ENCODE measurements around the gene TGFA.

The TGFA gene

GRCh38 chr2:70529610-70530009 is 24.0 kb downstream of the TGFA start:
- H2BK15ac ChIP-seq (ENCODE audit: low read length), result no peak overlapping the region
- WGBS, 2 donors (ENCODE audit: extremely low coverage in 2 of 2, insufficient read length in 2 of 2, insufficient replicate concordance in 1 of 2), result no CpG with 5 or more reads among the region's 2 CpGs
- no peak for DNase-seq (ENCODE audit: low spot score)
- H3K18ac ChIP-seq (ENCODE audit: low read length), result no peak overlapping the region
- no peak overlapping the region for H3K27ac ChIP-seq (replicated peaks; ENCODE audit: low read length)
- H3K4ac ChIP-seq (ENCODE audit: low read length), result no peak overlapping the region
- H2BK5ac ChIP-seq (ENCODE audit: low read length), result no peak overlapping the region
- H3K14ac ChIP-seq (ENCODE audit: low read length), result no peak overlapping the region
- H4K8ac ChIP-seq (ENCODE audit: low read depth, low read length), result no peak overlapping the region
- no peaks in the 10 kb centered on the region for H3K9me3 ChIP-seq (replicated peaks in 1 of 2; ENCODE audit: control insufficient read depth in 2 of 2, insufficient read depth in 1 of 2, low read depth in 1 of 2, low read length in 2 of 2)
- no peak overlapping the region for H2AK5ac ChIP-seq (ENCODE audit: low read depth, low read length)
- no peaks in the 10 kb centered on the region for H3K79me1 ChIP-seq (ENCODE audit: low read depth, low read length)
- H3K4me3 ChIP-seq (ENCODE audit: low read length in 2 of 2), result no peak overlapping the region
- no peaks in the 10 kb centered on the region for H3K36me3 ChIP-seq (replicated peaks in 1 of 2; ENCODE audit: control insufficient read depth in 2 of 2, insufficient read depth in 2 of 2, low read length in 2 of 2)
- H3K9ac ChIP-seq (ENCODE audit: low read depth, low read length, poor library complexity), result no peak overlapping the region
- no peak overlapping the region for H3K23ac ChIP-seq (ENCODE audit: low read depth, low read length, poor library complexity)
- H3K4me1 ChIP-seq (ENCODE audit: control insufficient read depth in 2 of 2, insufficient read depth in 1 of 2, low read depth in 1 of 2, low read length in 2 of 2), result peaks cover 0 to 1% of the 10 kb centered on the region in 2 donors
- H2AFZ ChIP-seq (ENCODE audit: low read length), result no peak overlapping the region
- H2BK120ac ChIP-seq (ENCODE audit: low read depth, low read length), result no peak overlapping the region
- H3K4me2 ChIP-seq (ENCODE audit: insufficient read depth, low read length, poor library complexity, severe bottlenecking), result no peak overlapping the region
- peaks cover 0 to 15% (median 2%) of the 10 kb centered on the region in 3 experiments for H3K27me3 ChIP-seq (ENCODE audit: control insufficient read depth in 3 of 3, insufficient read depth in 3 of 3, low read depth in 1 of 3, low read length in 3 of 3)
- no peak overlapping the region for H2BK12ac ChIP-seq (ENCODE audit: low read length)
- no peak overlapping the region for H4K91ac ChIP-seq (ENCODE audit: low read depth, low read length, poor library complexity)

GRCh38 chr2:70528929-70529328 is 24.7 kb downstream of the TGFA start:
- WGBS, 2 donors (ENCODE audit: extremely low coverage in 2 of 2, insufficient read length in 2 of 2, insufficient replicate concordance in 1 of 2), result no CpG with 5 or more reads among the region's 3 CpGs
- Histone ChIP-seq H2BK120ac (ENCODE audit: low read depth, low read length) (no peak overlapping the region), H3K23ac (ENCODE audit: low read depth, low read length, poor library complexity) (no peak overlapping the region), H4K91ac (ENCODE audit: low read depth, low read length, poor library complexity) (no peak overlapping the region), H3K14ac (ENCODE audit: low read length) (no peak overlapping the region), H2BK12ac (ENCODE audit: low read length) (no peak overlapping the region), H3K36me3 (replicated peaks in 1 of 2; ENCODE audit: control insufficient read depth in 2 of 2, insufficient read depth in 2 of 2, low read length in 2 of 2) (no peaks in the 10 kb centered on the region), H2BK5ac (ENCODE audit: low read length) (no peak overlapping the region), H2AFZ (ENCODE audit: low read length) (no peak overlapping the region), H3K4ac (ENCODE audit: low read length) (no peak overlapping the region), H3K18ac (ENCODE audit: low read length) (no peak overlapping the region), H4K8ac (ENCODE audit: low read depth, low read length) (no peak overlapping the region), H3K4me3 (ENCODE audit: low read length in 2 of 2) (no peak overlapping the region), H3K27me3 (ENCODE audit: control insufficient read depth in 3 of 3, insufficient read depth in 3 of 3, low read depth in 1 of 3, low read length in 3 of 3) (peaks cover 0 to 20% (median 2%) of the 10 kb centered on the region in 3 experiments), H3K4me1 (ENCODE audit: control insufficient read depth in 2 of 2, insufficient read depth in 1 of 2, low read depth in 1 of 2, low read length in 2 of 2) (peaks cover 0 to 7% of the 10 kb centered on the region in 2 donors), H3K9ac (ENCODE audit: low read depth, low read length, poor library complexity) (no peak overlapping the region), H2BK15ac (ENCODE audit: low read length) (no peak overlapping the region), H3K9me3 (replicated peaks in 1 of 2; ENCODE audit: control insufficient read depth in 2 of 2, insufficient read depth in 1 of 2, low read depth in 1 of 2, low read length in 2 of 2) (no peaks in the 10 kb centered on the region), H3K27ac (replicated peaks; ENCODE audit: low read length) (no peak overlapping the region), H2AK5ac (ENCODE audit: low read depth, low read length) (no peak overlapping the region), H3K79me1 (ENCODE audit: low read depth, low read length) (no peaks in the 10 kb centered on the region), H3K4me2 (ENCODE audit: insufficient read depth, low read length, poor library complexity, severe bottlenecking) (no peak overlapping the region)
- no peak for DNase-seq (ENCODE audit: low spot score)

GRCh38 chr2:70528276-70528675 is 25.4 kb downstream of the TGFA start:
- Histone ChIP-seq H3K4me3 (ENCODE audit: low read length in 2 of 2) (no peak overlapping the region), H2BK15ac (ENCODE audit: low read length) (no peak overlapping the region), H2BK5ac (ENCODE audit: low read length) (no peak overlapping the region), H2BK12ac (ENCODE audit: low read length) (no peak overlapping the region), H3K4me1 (ENCODE audit: control insufficient read depth in 2 of 2, insufficient read depth in 1 of 2, low read depth in 1 of 2, low read length in 2 of 2) (peaks cover 0 to 7% of the 10 kb centered on the region in 2 donors), H3K27me3 (ENCODE audit: control insufficient read depth in 3 of 3, insufficient read depth in 3 of 3, low read depth in 1 of 3, low read length in 3 of 3) (peaks cover 0 to 26% (median 2%) of the 10 kb centered on the region in 3 experiments), H3K9ac (ENCODE audit: low read depth, low read length, poor library complexity) (no peak overlapping the region), H3K4ac (ENCODE audit: low read length) (no peak overlapping the region), H2AFZ (ENCODE audit: low read length) (no peak overlapping the region), H4K8ac (ENCODE audit: low read depth, low read length) (no peak overlapping the region), H3K18ac (ENCODE audit: low read length) (no peak overlapping the region), H3K79me1 (ENCODE audit: low read depth, low read length) (no peaks in the 10 kb centered on the region), H3K23ac (ENCODE audit: low read depth, low read length, poor library complexity) (no peak overlapping the region), H3K36me3 (replicated peaks in 1 of 2; ENCODE audit: control insufficient read depth in 2 of 2, insufficient read depth in 2 of 2, low read length in 2 of 2) (no peaks in the 10 kb centered on the region), H3K9me3 (replicated peaks in 1 of 2; ENCODE audit: control insufficient read depth in 2 of 2, insufficient read depth in 1 of 2, low read depth in 1 of 2, low read length in 2 of 2) (no peaks in the 10 kb centered on the region), H3K4me2 (ENCODE audit: insufficient read depth, low read length, poor library complexity, severe bottlenecking) (no peak overlapping the region), H2BK120ac (ENCODE audit: low read depth, low read length) (no peak overlapping the region), H3K14ac (ENCODE audit: low read length) (no peak overlapping the region), H2AK5ac (ENCODE audit: low read depth, low read length) (no peak overlapping the region), H4K91ac (ENCODE audit: low read depth, low read length, poor library complexity) (no peak overlapping the region), H3K27ac (replicated peaks; ENCODE audit: low read length) (no peak overlapping the region)
- DNase-seq (ENCODE audit: low spot score), result no peak
- no CpG with 5 or more reads among the region's 7 CpGs for WGBS, 2 donors (ENCODE audit: extremely low coverage in 2 of 2, insufficient read length in 2 of 2, insufficient replicate concordance in 1 of 2)

- Histone ChIP-seq H3K4ac (ENCODE audit: low read length) (no peak overlapping the region), H3K9me3 (replicated peaks in 1 of 2; ENCODE audit: control insufficient read depth in 2 of 2, insufficient read depth in 1 of 2, low read depth in 1 of 2, low read length in 2 of 2) (no peaks in the 10 kb centered on the region), H3K36me3 (replicated peaks in 1 of 2; ENCODE audit: control insufficient read depth in 2 of 2, insufficient read depth in 2 of 2, low read length in 2 of 2) (no peaks in the 10 kb centered on the region), H3K27me3 (ENCODE audit: control insufficient read depth in 3 of 3, insufficient read depth in 3 of 3, low read depth in 1 of 3, low read length in 3 of 3) (peaks cover 0 to 33% (median 2%) of the 10 kb centered on the region in 3 experiments), H4K91ac (ENCODE audit: low read depth, low read length, poor library complexity) (no peak overlapping the region), H2AFZ (ENCODE audit: low read length) (no peak overlapping the region), H3K27ac (replicated peaks; ENCODE audit: low read length) (no peak overlapping the region), H4K8ac (ENCODE audit: low read depth, low read length) (no peak overlapping the region), H3K4me3 (ENCODE audit: low read length in 2 of 2) (no peak overlapping the region), H3K23ac (ENCODE audit: low read depth, low read length, poor library complexity) (no peak overlapping the region), H2AK5ac (ENCODE audit: low read depth, low read length) (no peak overlapping the region), H3K9ac (ENCODE audit: low read depth, low read length, poor library complexity) (no peak overlapping the region), H3K18ac (ENCODE audit: low read length) (no peak overlapping the region), H3K14ac (ENCODE audit: low read length) (no peak overlapping the region), H3K79me1 (ENCODE audit: low read depth, low read length) (no peaks in the 10 kb centered on the region), H2BK120ac (ENCODE audit: low read depth, low read length) (no peak overlapping the region), H2BK15ac (ENCODE audit: low read length) (no peak overlapping the region), H3K4me2 (ENCODE audit: insufficient read depth, low read length, poor library complexity, severe bottlenecking) (no peak overlapping the region), H2BK5ac (ENCODE audit: low read length) (no peak overlapping the region), H2BK12ac (ENCODE audit: low read length) (no peak overlapping the region), H3K4me1 (ENCODE audit: control insufficient read depth in 2 of 2, insufficient read depth in 1 of 2, low read depth in 1 of 2, low read length in 2 of 2) (peaks cover 0 to 6% of the 10 kb centered on the region in 2 donors)
- no CpG with 5 or more reads among the region's 4 CpGs for WGBS, 2 donors (ENCODE audit: extremely low coverage in 2 of 2, insufficient read length in 2 of 2, insufficient replicate concordance in 1 of 2)
- DNase-seq (ENCODE audit: low spot score), result no peak
Observed at GRCh38 chr2:70527447-70528080, 26.1 kb downstream of the TGFA start.
